ENCODE measurements around the gene MPPED1.

The MPPED1 gene

GRCh38 chr22:43440556-43440955 is 28.7 kb downstream of the MPPED1 start:
- DNase-seq (ENCODE audit: insufficient read length, low spot score): no peak
- FAIRE-seq: no peak
- TF ChIP-seq POLR2AphosphoS5 (IDR thresholded peaks at IDR 0.05; ENCODE audit: low read depth, low read length) (no peak), POLR2A (IDR thresholded peaks at IDR 0.05; ENCODE audit: low read depth, low read length) (no peak), PAX5 (IDR thresholded peaks at IDR 0.05; ENCODE audit: insufficient read depth, low read length, severe bottlenecking) (no peak), POU2F2 (IDR thresholded peaks at IDR 0.05; ENCODE audit: low read depth, low read length) (no peak), TAF1 (IDR thresholded peaks at IDR 0.05; ENCODE audit: low read depth, low read length) (no peak), SPI1 (IDR thresholded peaks at IDR 0.05; ENCODE audit: low read depth, low read length) (no peak)

- DNase-seq (ENCODE audit: insufficient read length, low spot score) (no peak), FAIRE-seq (no peak)
- TF ChIP-seq TAF1 (IDR thresholded peaks at IDR 0.05; ENCODE audit: low read depth, low read length) (no peak), POU2F2 (IDR thresholded peaks at IDR 0.05; ENCODE audit: low read depth, low read length) (no peak), PAX5 (IDR thresholded peaks at IDR 0.05; ENCODE audit: insufficient read depth, low read length, severe bottlenecking) (no peak), SPI1 (IDR thresholded peaks at IDR 0.05; ENCODE audit: low read depth, low read length) (no peak), POLR2A (IDR thresholded peaks at IDR 0.05; ENCODE audit: low read depth, low read length) (no peak), POLR2AphosphoS5 (IDR thresholded peaks at IDR 0.05; ENCODE audit: low read depth, low read length) (no peak)
Measured at GRCh38 chr22:43441216-43441615, 29.4 kb downstream of the MPPED1 start.

- no peak for TF ChIP-seq POU2F2 (IDR thresholded peaks at IDR 0.05; ENCODE audit: low read depth, low read length)
- no peak for TF ChIP-seq PAX5 (IDR thresholded peaks at IDR 0.05; ENCODE audit: insufficient read depth, low read length, severe bottlenecking)
- no peak for TF ChIP-seq SPI1 (IDR thresholded peaks at IDR 0.05; ENCODE audit: low read depth, low read length)
- TF ChIP-seq POLR2AphosphoS5 (IDR thresholded peaks at IDR 0.05; ENCODE audit: low read depth, low read length): no peak
- TF ChIP-seq TAF1 (IDR thresholded peaks at IDR 0.05; ENCODE audit: low read depth, low read length): no peak
- no peak for FAIRE-seq
- DNase-seq (ENCODE audit: insufficient read length, low spot score): no peak
Measured at GRCh38 chr22:43441751-43442150, 29.9 kb downstream of the MPPED1 start.

- DNase-seq (ENCODE audit: insufficient read length, low spot score): no peak
- TF ChIP-seq POLR2AphosphoS5 (IDR thresholded peaks at IDR 0.05; ENCODE audit: low read depth, low read length) (no peak), POU2F2 (IDR thresholded peaks at IDR 0.05; ENCODE audit: low read depth, low read length) (no peak)
Measured at GRCh38 chr22:43442386-43443151, 30.8 kb downstream of the MPPED1 start.

GRCh38 chr22:43443152-43443471 is 31.3 kb downstream of the MPPED1 start:
- DNase-seq (ENCODE audit: insufficient read length, low spot score): no peak
- FAIRE-seq: no peak
- TF ChIP-seq POLR2AphosphoS5 (IDR thresholded peaks at IDR 0.05; ENCODE audit: low read depth, low read length): no peak
- TF ChIP-seq SPI1 (IDR thresholded peaks at IDR 0.05; ENCODE audit: low read depth, low read length): no peak
- no peak for TF ChIP-seq POU2F2 (IDR thresholded peaks at IDR 0.05; ENCODE audit: low read depth, low read length)
- no peak for TF ChIP-seq TAF1 (IDR thresholded peaks at IDR 0.05; ENCODE audit: low read depth, low read length)
- TF ChIP-seq POLR2A (IDR thresholded peaks at IDR 0.05; ENCODE audit: low read depth, low read length): no peak
- no peak for TF ChIP-seq PAX5 (IDR thresholded peaks at IDR 0.05; ENCODE audit: insufficient read depth, low read length, severe bottlenecking)

More at GRCh38 chr22:43442386-43443151, 30.8 kb downstream of the MPPED1 start:
- FAIRE-seq: no peak

GRCh38 chr22:43446037-43446803 is 34.4 kb downstream of the MPPED1 start:
- FAIRE-seq (no peak), DNase-seq (ENCODE audit: insufficient read length, low spot score) (no peak)
- TF ChIP-seq TAF1 (IDR thresholded peaks at IDR 0.05; ENCODE audit: low read depth, low read length): no peak

GRCh38 chr22:43446916-43447315 is 35.1 kb downstream of the MPPED1 start:
- FAIRE-seq: no peak
- no peak for TF ChIP-seq POU2F2 (IDR thresholded peaks at IDR 0.05; ENCODE audit: low read depth, low read length)
- no peak for TF ChIP-seq PAX5 (IDR thresholded peaks at IDR 0.05; ENCODE audit: insufficient read depth, low read length, severe bottlenecking)
- no peak for TF ChIP-seq POLR2A (IDR thresholded peaks at IDR 0.05; ENCODE audit: low read depth, low read length)
- TF ChIP-seq TAF1 (IDR thresholded peaks at IDR 0.05; ENCODE audit: low read depth, low read length): no peak
- TF ChIP-seq POLR2AphosphoS5 (IDR thresholded peaks at IDR 0.05; ENCODE audit: low read depth, low read length): no peak
- no peak for TF ChIP-seq SPI1 (IDR thresholded peaks at IDR 0.05; ENCODE audit: low read depth, low read length)
- DNase-seq (ENCODE audit: insufficient read length, low spot score): no peak

- FAIRE-seq: no peak
- TF ChIP-seq POLR2A (IDR thresholded peaks at IDR 0.05; ENCODE audit: low read depth, low read length) (no peak), POLR2AphosphoS5 (IDR thresholded peaks at IDR 0.05; ENCODE audit: low read depth, low read length) (no peak)
- DNase-seq (ENCODE audit: insufficient read length, low spot score): no peak
Measured at GRCh38 chr22:43447380-43447779, 35.6 kb downstream of the MPPED1 start.

- no peak for FAIRE-seq
- DNase-seq (ENCODE audit: insufficient read length, low spot score): no peak
- TF ChIP-seq POU2F2 (IDR thresholded peaks at IDR 0.05; ENCODE audit: low read depth, low read length) (no peak), SPI1 (IDR thresholded peaks at IDR 0.05; ENCODE audit: low read depth, low read length) (no peak), PAX5 (IDR thresholded peaks at IDR 0.05; ENCODE audit: insufficient read depth, low read length, severe bottlenecking) (no peak)
Measured at GRCh38 chr22:43448048-43448447, 36.2 kb downstream of the MPPED1 start.

GRCh38 chr22:43449205-43449830 is 37.5 kb downstream of the MPPED1 start:
- FAIRE-seq: no peak
- no peak for DNase-seq (ENCODE audit: insufficient read length, low spot score)
- TF ChIP-seq SPI1 (IDR thresholded peaks at IDR 0.05; ENCODE audit: low read depth, low read length): no peak
- no peak for TF ChIP-seq PAX5 (IDR thresholded peaks at IDR 0.05; ENCODE audit: insufficient read depth, low read length, severe bottlenecking)
- no peak for TF ChIP-seq TAF1 (IDR thresholded peaks at IDR 0.05; ENCODE audit: low read depth, low read length)
- TF ChIP-seq POLR2A (IDR thresholded peaks at IDR 0.05; ENCODE audit: low read depth, low read length): no peak
- no peak for TF ChIP-seq POU2F2 (IDR thresholded peaks at IDR 0.05; ENCODE audit: low read depth, low read length)
- no peak for TF ChIP-seq POLR2AphosphoS5 (IDR thresholded peaks at IDR 0.05; ENCODE audit: low read depth, low read length)

Data from GM12891 (cell line).